Psoas muscle (tissue), 8 donors: ENCODE measurements around the gene ZNF70. TPM values are rescaled to one million over a fixed set of nuclear protein-coding genes. Genes with fewer than 3 reads are reported as not detected.
A peak's percentile ranks its signal among the peaks of the same experiment; 100 is the strongest.

Source experiments
- ATAC-seq, 4 donors: fragments of 200-7000 bp; cut with Tn5 transposase; one replicate each; pipeline ENCODE4 v1.9.1; 2020; ENCODE audit warnings: moderate library complexity in 3 of 4, mild to moderate bottlenecking in 2 of 4
- DNase-seq, 2 donors: peaks; one replicate each; pipeline ENCODE4 v3.0.0-alpha.2; 2020
- H3K27ac ChIP-seq: fragments of 200-600 bp; one replicate; pipeline ENCODE4 v1.8.0; 2022
- H3K27me3 ChIP-seq, 3 donors: fragments of 200-600 bp in 1 of 3; one replicate each; pipeline versions ENCODE4 v1.6.1 to v1.8.0; 2013 to 2022; ENCODE audit warnings: low read length in 2 of 3, mild to moderate bottlenecking in 2 of 3, moderate library complexity in 1 of 3; ENCODE audit not compliant: insufficient read depth in 3 of 3
- H3K36me3 ChIP-seq, 2 donors: fragments of 200-600 bp in 1 of 2; one replicate each; pipeline versions ENCODE4 v1.6.1 to v1.8.0; 2013 to 2022; ENCODE audit warnings: low read depth in 1 of 2, mild to moderate bottlenecking in 1 of 2, moderate library complexity in 1 of 2; ENCODE audit not compliant: insufficient read depth in 1 of 2
- H3K4me1 ChIP-seq: fragments of 200-600 bp; one replicate; pipeline ENCODE4 v1.8.0; 2022
- H3K4me3 ChIP-seq: fragments of 200-600 bp; one replicate; pipeline ENCODE4 v1.8.0; 2022; ENCODE audit warnings: mild to moderate bottlenecking
- H3K9me3 ChIP-seq: fragments of 200-600 bp; one replicate; pipeline ENCODE4 v1.8.0; 2022
- CTCF ChIP-seq: fragments of 200-600 bp; IDR thresholded peaks from one replicate; pipeline ENCODE4 v1.8.0; 2022; ENCODE audit warnings: antibody characterized with exemption
- WGBS, 3 donors: extraction: QIAGEN DNeasy Blood & Tissue Kit; methylation state at CpG; one replicate each; pipeline versions ENCODE4 v1.1.6 to v1.1.7; 2013; 5-methylcytosine and 5-hydroxymethylcytosine counted together
- intact Hi-C, 2 donors: fragments of 100-400 bp; cut with DNase I; formaldehyde crosslinking; loops; one replicate each; pipeline versions ENCODE4 v1.11.0 to v1.14.2; 2022
- polyA plus RNA-seq, 3 donors: library from polyadenylated mRNA; stranded (reverse); fragments of 200-250 nt; gene quantifications; one replicate each; pipeline ENCODE4 v1.2.3, GENCODE V29; 2013
- total RNA-seq, 4 donors: library from RNA; stranded (reverse); fragmentation: NEBNext Ultra II Directional in 2 of 4; extraction: Animal tissue kit (Norgen Biotek cat#: 25700) in 2 of 4; gene quantifications; one replicate each; pipeline versions ENCODE4 v1.2.1 to v1.2.4, GENCODE V29; 2021 to 2023
- donor health status: healthy with polysubstance abuse.
- donor health status: DM: no; HTN: no; CAD: no; lungs with moderate emphysema.
- donor health status: Bipolar disorder and iron deficiency.
- donor health status: healthy.
- donor health status: DM: yes; HTN: yes; CAD: no.
- donor health status: DM: no; HTN: no; CAD: no.
- donor health status: DM: no; HTN: no; CAD: no.
- donor health status: DM: yes; HTN: yes; CAD: no.

The ZNF70 gene
- total and polyA plus RNA-seq, 7 donors = 1.2 to 12.9 (median 3.5) TPM

DNA sequence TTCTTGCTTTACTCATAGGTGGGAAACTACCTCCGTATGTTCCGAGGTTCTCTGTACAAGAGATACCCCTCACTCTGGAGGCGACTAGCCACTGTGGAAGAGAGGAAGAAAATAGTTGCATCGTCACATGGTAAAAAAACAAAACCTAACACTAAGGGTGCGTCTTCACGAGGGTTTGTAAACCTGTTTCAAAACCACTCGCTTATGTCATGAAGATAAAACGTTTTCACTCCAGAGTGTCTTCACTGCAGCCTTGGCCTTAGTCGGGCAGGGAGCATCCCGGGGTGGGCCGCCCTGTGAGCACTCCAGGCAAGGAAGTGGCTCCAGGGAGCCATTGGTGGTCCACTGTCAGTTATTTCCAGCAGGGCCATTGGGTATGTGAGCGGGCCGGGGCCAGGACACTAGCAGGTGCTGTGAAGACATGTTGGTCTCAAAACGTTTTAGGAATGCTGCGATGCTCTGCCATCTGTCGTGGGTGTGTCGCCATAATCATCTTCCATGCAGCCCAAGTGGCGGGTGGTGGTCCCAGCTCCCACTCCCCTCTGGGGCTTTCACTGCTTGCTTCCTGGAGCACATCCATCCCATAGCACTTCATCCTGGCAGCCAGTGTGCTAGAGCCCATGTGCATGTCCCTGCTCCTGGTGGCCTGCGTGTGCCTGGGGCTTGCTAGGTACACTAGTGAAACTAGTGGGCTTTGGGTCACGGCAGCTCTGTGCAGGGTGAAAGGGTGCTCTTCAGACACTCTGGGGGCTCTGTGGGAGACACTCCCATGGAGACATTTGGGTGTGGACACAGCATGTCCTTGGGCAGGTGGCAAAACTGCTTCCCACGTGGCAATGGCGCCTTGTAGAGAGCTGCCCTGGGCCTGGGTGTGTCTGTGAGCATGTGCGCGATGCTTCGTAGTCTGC is 41.1 kb upstream of the ZNF70 start:
- H3K4me1 ChIP-seq = peaks cover 21% of the 10 kb centered on the region
- H3K27ac ChIP-seq = no peak overlapping the region

DNA sequence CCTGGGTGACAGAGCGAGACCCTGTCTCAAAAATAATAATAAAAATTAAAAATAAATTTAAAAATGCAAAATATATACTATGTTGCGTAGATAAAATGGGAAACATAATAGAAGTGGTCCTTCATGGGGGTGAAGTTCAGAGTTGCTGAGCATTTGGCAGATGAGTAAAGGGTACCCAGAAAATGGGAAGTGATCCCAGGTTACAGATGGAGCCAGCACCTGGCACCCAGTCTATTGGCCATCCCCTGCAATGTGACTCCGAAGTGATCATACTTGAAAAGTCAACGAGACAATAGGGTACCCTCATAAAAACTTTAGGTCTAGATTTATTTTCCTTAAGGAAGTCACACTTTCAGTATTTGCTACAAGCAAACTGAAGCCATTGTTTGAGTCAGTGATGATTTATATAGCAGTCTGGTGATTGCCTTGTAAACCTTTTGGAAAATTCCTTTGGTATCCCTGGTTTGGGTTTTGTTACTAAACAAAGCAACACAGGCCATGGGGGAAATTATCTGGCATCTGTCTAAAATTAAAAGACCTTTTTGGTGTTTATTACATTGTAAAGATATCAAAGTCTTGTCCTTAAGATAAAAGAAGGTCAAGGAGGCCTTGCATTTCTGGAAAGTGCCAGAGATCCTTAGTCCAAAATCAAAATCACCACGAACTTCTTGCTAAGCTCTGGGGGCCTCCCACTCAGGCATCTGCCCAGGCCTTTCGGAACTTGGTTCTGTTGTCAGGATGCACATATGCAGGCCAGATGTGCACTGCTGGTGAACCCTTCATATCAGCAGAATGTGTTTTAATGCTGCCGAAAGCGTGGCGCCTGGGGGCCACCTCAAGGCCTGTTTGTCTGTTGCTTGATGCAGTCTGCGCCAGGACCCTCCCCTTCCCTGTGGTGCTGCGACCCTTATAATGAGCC is 40.2 kb upstream of the ZNF70 start:
- Histone ChIP-seq H3K27ac (no peak overlapping the region), H3K4me1 (peaks cover 26% of the 10 kb centered on the region), H3K27me3 (no peaks in the 10 kb centered on the region), H3K36me3 (peaks cover 2 to 48% of the 10 kb centered on the region in 2 donors), H3K4me3 (no peak overlapping the region), H3K9me3 (no peaks in the 10 kb centered on the region)
- ATAC-seq (no peak), DNase-seq (no peak)
- intact Hi-C loops = no loop called here
- 57 to 67% (median 66%) methylated on average over 11 of the region's 11 CpGs for WGBS, 3 donors
- no peak for TF ChIP-seq CTCF

More for the DNA sequence above, 41.1 kb upstream of the ZNF70 start:
- ATAC-seq = peak in 1 of 4 donors; percentile 9
- no peak overlapping the region for H3K4me3 ChIP-seq
- no peaks in the 10 kb centered on the region for H3K27me3 ChIP-seq
- WGBS, 3 donors = 82 to 83% (median 83%) methylated on average over 25 of the region's 25 CpGs
- intact Hi-C loops = no loop called here
- TF ChIP-seq CTCF = no peak
- no peak for DNase-seq
- no peaks in the 10 kb centered on the region for H3K9me3 ChIP-seq
- peaks cover 2 to 55% of the 10 kb centered on the region in 2 donors for H3K36me3 ChIP-seq

DNA sequence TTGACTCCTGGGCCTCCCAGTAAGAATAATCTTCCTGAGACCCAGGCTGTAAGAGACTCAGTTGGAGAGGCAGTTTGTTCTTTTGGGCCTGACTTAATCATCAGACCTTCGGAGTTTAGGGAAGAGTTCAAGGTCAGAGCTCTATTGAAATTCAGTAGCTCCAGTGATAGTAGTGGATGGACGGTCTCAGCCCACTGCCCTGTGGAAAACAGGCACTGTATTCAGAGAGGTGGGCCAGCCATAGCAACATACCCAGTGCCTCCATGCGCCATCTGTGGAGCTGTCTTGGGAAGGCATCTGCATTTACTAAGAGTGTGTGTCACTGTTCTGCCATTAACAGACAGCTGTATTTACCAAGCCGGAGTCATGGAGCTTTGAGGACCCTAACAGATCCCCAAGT is 38.7 kb upstream of the ZNF70 start:
- 74 to 86% (median 82%) methylated on average over 4 of the region's 4 CpGs for WGBS, 3 donors
- Histone ChIP-seq H3K4me3 (no peak overlapping the region), H3K27me3 (no peaks in the 10 kb centered on the region), H3K27ac (peak overlapping the region; percentile 2), H3K36me3 (peaks cover 2 to 33% of the 10 kb centered on the region in 2 donors), H3K4me1 (peaks cover 32% of the 10 kb centered on the region), H3K9me3 (no peaks in the 10 kb centered on the region)
- peak in 1 of 2 donors; percentile 19 for DNase-seq
- TF ChIP-seq CTCF = no peak
- ATAC-seq = no peak
- intact Hi-C loops = loop anchor here (5.0 kb wide), 3 partner anchors 33 to 58 kb away; no protein-coding TSS in a partner anchor

DNA sequence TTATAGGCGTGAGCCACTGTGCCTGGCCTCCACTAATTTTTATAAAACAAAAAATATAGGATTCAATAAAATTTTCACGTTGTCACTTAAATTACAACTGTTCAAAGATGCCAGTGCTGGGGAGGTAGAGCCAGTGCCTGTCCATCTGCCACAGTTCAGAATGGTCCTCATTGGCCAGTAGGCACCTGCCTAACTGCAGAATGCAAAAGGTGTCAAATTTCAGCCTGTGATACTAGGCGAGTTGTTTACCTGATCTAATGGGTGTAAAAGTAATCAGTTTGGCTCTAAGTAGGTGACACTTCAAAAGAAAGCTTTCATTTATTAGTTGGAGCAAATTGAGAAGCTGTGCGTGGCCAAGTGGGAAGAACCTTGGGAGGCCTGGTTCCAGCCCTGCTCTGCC is 38.2 kb upstream of the ZNF70 start:
- Histone ChIP-seq H3K4me1 (peaks cover 32% of the 10 kb centered on the region), H3K27ac (peak overlapping the region; percentile 2), H3K27me3 (no peaks in the 10 kb centered on the region), H3K36me3 (peaks cover 0 to 28% of the 10 kb centered on the region in 2 donors), H3K9me3 (no peaks in the 10 kb centered on the region), H3K4me3 (no peak overlapping the region)
- intact Hi-C loops = loop anchor here (5.0 kb wide), 3 partner anchors 33 to 58 kb away; no protein-coding TSS in a partner anchor
- DNase-seq = no peak
- TF ChIP-seq CTCF = no peak
- no peak for ATAC-seq
- 53 to 71% (median 58%) methylated on average over 4 of the region's 4 CpGs for WGBS, 3 donors
